GM10266 (cell line): Measurements from ENCODE around the gene CCDC9B.

Experiments
- DNase-seq: peaks from one replicate; pipeline ENCODE4 v3.0.0; 2012; ENCODE audit errors: extremely low spot score
- TF ChIP-seq, protein P1 (sequence below): IDR thresholded peaks from 2 replicates; pipeline ENCODE4 v1.5.1; 2012; ENCODE audit warnings: mild to moderate bottlenecking, low read depth; ENCODE audit not compliant: control insufficient read depth, insufficient read depth; ENCODE audit errors: missing control alignments

The CCDC9B gene

DNA sequence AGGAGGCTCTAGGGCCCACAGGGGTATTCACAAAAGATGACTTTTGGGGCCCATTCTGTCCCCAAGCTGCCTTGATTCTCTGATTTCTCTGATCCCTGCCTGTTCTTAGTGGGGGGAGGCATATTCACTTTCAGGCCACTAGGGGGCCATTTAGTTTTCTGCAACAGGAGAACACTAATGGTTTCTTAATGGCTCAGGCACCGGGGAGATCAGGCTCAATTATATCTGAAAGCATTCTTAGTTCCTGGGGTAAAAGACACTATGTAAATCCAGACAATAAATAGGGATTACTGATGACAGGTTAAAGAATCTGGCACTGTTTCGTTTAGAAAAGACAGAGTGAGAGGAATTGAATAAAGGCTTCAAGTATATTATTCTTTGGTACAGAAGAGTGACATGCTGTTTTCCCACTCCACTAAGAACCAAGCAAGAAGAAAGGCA is 19.8 kb downstream of the CCDC9B start:
- TF ChIP-seq, protein P1, sequence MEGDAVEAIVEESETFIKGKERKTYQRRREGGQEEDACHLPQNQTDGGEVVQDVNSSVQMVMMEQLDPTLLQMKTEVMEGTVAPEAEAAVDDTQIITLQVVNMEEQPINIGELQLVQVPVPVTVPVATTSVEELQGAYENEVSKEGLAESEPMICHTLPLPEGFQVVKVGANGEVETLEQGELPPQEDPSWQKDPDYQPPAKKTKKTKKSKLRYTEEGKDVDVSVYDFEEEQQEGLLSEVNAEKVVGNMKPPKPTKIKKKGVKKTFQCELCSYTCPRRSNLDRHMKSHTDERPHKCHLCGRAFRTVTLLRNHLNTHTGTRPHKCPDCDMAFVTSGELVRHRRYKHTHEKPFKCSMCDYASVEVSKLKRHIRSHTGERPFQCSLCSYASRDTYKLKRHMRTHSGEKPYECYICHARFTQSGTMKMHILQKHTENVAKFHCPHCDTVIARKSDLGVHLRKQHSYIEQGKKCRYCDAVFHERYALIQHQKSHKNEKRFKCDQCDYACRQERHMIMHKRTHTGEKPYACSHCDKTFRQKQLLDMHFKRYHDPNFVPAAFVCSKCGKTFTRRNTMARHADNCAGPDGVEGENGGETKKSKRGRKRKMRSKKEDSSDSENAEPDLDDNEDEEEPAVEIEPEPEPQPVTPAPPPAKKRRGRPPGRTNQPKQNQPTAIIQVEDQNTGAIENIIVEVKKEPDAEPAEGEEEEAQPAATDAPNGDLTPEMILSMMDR: peak; percentile 84

DNA sequence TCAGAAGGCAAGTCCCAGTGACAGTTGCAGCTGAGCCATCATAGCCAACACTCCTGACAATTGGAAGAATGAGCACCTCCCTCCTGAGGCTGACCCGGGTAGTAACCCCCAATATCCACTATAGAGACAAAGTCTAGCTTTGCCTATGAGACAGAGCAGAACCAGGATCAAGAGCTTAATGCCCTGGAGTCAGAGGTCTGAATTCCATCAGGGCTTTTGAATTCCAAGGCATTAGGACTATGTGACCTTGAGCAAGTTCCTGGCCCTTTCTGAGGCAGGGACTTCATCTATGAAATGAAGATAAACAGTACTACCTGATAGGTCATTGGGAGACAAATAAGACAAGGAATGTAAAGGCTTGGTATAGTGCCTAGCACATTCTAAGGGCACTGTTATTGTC is 20.3 kb downstream of the CCDC9B start:
- no peak for DNase-seq
- TF ChIP-seq, protein P1: no peak

More for the DNA sequence above, 19.8 kb downstream of the CCDC9B start:
- DNase-seq: peak; percentile 83

DNA sequence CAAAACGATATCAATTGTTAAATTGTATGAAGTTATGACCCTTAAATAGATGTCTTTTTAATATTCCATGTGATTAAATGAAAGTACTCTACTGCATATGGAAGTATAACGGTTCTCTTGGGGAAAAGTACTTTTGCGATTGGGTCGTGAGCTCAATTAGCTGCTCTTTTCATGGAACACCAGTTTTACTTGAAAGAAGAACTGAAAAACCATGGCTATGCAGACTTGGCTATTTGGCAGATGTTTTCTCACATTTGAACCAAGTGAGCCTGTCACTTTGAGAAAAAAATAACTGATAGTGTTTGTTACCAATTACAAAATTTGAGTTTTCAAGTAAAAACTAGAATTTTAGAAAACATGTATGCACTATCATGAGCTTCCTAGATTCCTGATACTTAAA is 23.2 kb downstream of the CCDC9B start:
- DNase-seq: no peak
- TF ChIP-seq, protein P1: no peak

DNA sequence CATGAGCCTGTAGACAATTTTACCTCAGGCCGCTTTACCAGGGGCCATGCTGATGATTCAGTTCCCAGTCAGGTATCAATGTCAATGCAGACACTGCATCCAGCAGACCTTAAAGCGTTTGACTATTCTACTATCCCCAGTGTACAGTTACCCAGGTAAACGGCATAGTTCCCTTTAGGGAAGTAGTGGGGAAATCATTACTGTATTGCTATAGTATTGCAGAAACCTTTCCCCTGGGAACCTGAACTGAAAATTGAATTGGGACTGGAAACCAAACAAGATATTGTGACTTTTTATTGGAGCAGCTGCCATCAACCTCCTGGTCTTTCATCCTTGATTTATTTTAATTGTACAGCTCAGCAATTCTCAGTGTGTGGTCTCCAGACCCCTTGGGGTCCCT is 23.8 kb downstream of the CCDC9B start:
- TF ChIP-seq, protein P1: no peak
- DNase-seq: no peak

DNA sequence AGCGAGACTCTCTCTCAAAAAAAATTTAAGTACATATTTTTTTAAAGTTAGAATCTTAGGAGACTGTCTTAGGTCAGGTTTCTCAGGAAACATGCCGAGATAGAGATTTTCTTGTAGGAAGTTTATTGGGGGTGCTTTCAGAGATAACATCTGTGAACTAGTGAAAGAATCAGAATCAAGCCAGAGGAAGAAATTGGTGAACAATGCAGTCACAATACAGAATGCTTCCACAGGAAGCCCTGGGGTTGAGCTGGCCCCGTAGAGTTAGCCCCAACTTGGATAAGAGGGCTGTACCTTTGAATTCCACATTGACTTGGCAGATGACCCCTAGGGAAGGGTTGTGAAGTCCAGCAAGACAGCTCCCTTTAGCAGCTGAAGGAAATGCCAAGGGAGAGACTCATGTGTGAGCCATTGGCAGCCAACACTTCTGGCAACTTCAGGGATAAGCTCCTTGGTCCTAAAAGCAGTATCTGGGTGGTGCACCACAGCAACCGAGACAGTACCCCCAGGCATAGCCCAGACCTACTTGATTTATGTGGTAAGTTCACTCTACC is 25.9 kb downstream of the CCDC9B start:
- TF ChIP-seq, protein P1: no peak
- no peak for DNase-seq

DNA sequence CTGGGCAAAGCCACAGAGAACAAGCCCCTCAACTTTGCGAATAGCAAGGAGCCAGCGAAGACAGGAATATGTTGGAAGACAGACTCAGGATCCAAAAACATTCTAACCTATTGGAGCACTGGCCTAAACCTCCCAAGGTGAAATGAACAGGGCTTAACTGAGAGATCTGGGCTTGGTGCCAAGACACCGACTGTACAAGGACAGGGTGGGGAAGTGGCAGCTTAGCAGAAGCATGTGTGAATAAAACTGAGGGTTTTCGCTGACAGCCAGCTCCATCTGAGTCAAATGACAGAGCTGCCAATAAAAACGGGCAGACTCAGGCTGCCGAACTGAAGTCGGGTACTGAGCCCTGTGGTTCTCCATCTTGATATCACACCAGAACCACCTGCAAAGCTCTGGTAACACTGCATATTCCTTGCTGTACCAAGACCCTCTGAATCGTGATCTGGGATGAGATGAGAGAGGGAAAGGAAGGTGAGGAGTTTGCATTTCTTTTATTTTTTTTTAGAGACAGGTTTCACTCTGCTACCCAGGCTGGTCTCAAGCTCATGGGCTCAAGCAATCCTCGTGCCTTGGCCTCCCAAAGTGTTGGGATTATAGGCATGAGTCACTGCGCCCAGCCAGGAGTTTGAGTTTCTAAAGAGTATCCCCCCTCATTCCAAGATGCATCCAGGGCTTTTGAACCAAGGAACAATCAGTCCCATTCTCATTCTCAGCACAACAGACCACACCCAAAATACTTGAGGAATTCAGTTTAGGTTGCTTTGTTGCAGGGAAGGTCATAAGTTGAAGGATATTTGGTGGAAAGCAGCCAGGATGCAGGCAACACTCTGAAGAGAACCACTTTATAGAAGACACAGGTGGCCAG is 27.0 kb downstream of the CCDC9B start:
- TF ChIP-seq, protein P1: no peak
- no peak for DNase-seq
